C4-2B (cell line): ENCODE results near the gene GPR152.
A peak's percentile ranks its signal among the peaks of the same experiment; 100 is the strongest.

Experiments
- H3K27ac ChIP-seq: fragments of 450-650 bp; 2 replicates; pipeline ENCODE4 v1.5.1; 2017
- CTCF ChIP-seq: fragments of 450-650 bp; conservative IDR thresholded peaks from 2 replicates; pipeline ENCODE4 v1.5.1; 2017; ENCODE audit warnings: mild to moderate bottlenecking
- ZFX ChIP-seq: fragments of 450-650 bp; IDR thresholded peaks from 2 replicates; pipeline ENCODE4 v1.6.1; 2017

GPR152 gene

GRCh38 chr11:67423891-67424613 is 28.5 kb downstream of the GPR152 start:
- H3K27ac ChIP-seq = no peak overlapping the region
- TF ChIP-seq CTCF (no peak), ZFX (no peak)

- TF ChIP-seq CTCF = no peak
- no peak for TF ChIP-seq ZFX
- no peak overlapping the region for H3K27ac ChIP-seq
Observed at GRCh38 chr11:67423466-67423865, 29.1 kb downstream of the GPR152 start.

GRCh38 chr11:67422891-67423290 is 29.6 kb downstream of the GPR152 start:
- H3K27ac ChIP-seq = no peak overlapping the region
- no peak for TF ChIP-seq ZFX
- no peak for TF ChIP-seq CTCF

GRCh38 chr11:67421430-67422031 is 31.0 kb downstream of the GPR152 start:
- TF ChIP-seq ZFX (no peak), CTCF (no peak)

GRCh38 chr11:67420646-67421429 is 31.7 kb downstream of the GPR152 start:
- H3K27ac ChIP-seq = peak overlapping the region; percentile 87
- TF ChIP-seq ZFX = peak; percentile 93
- no peak for TF ChIP-seq CTCF

More at GRCh38 chr11:67421430-67422031, 31.0 kb downstream of the GPR152 start:
- H3K27ac ChIP-seq = peak overlapping the region; percentile 87

- H3K27ac ChIP-seq = peak overlapping the region; percentile 87
- TF ChIP-seq ZFX = no peak
- TF ChIP-seq CTCF = no peak
Observed at GRCh38 chr11:67420147-67420645, 32.3 kb downstream of the GPR152 start.
